Measurements from ENCODE around the gene CDK19. TPM values are rescaled to one million over a fixed set of nuclear protein-coding genes. Genes with fewer than 3 reads are reported as not detected.

CDK19 gene
- total and polyA plus RNA-seq, 10 of the 15 experiments (the other 5 are each of a cell fraction or from before 2014, with no cell fraction given) = 4.6 to 21.4 (median 12.4) TPM

GRCh38 chr6:110705543-110705942 lies 109.7 kb downstream of the CDK19 start:
- no peaks in the 10 kb centered on the region for H3K27me3 ChIP-seq (replicated peaks in 1 of 2; ENCODE audit: control insufficient read depth in 2 of 2, insufficient read depth in 2 of 2, low read length in 1 of 2)
- no peaks in the 10 kb centered on the region for H3K36me3 ChIP-seq (ENCODE audit: control insufficient read depth in 2 of 2, insufficient read depth in 2 of 2, low read length in 1 of 2)
- in situ Hi-C loops (cut with MboI) = no loop called here
- H3K9me3 ChIP-seq (replicated peaks; ENCODE audit: control insufficient read depth, insufficient read depth, low read length) = no peaks in the 10 kb centered on the region
- ChIA-PET SMC1A (ENCODE audit: uncharacterized antibody, unreplicated experiment) (interaction anchor here (1.3 kb wide), 1 partner anchor 24 kb away, joined by 4 read pairs; no protein-coding TSS in a partner anchor), RAD21 (ENCODE audit: unreplicated experiment) (no interaction called here), POLR2A (interaction anchor here (0.6 to 0.8 kb wide), 2 partner anchors 50 to 110 kb away, joined by 3 to 4 read pairs; partner anchors contain the start of gene CDK19), CTCF (interaction anchor here (1.0 kb wide), 1 partner anchor 23 kb away, joined by 3 read pairs; no protein-coding TSS in a partner anchor)
- intact Hi-C loops (cut with micrococcal nuclease; ENCODE audit: unreplicated experiment) = no loop called here
- H2AFZ ChIP-seq (ENCODE audit: control insufficient read depth, low read depth, low read length) = no peak overlapping the region
- 51% methylated on average over 5 of the region's 5 CpGs for WGBS (ENCODE audit: insufficient coverage, insufficient replicate concordance, low lambda C conversion rate, missing lambda C conversion rate)
- no TSS peak for BruUV-seq (replicated peaks)
- peak; percentile 51 for ATAC-seq
- H3K9ac ChIP-seq (ENCODE audit: control insufficient read depth, insufficient read depth, low read length) = no peak overlapping the region
- DNase-seq (ENCODE audit: low read depth, low spot score) = no peak
- no peak overlapping the region for H3K4me3 ChIP-seq
- H4K20me1 ChIP-seq (ENCODE audit: control insufficient read depth, insufficient read depth) = no peaks in the 10 kb centered on the region
- no peak for FAIRE-seq
- H3K27ac ChIP-seq (ENCODE audit: control insufficient read depth, insufficient read depth) = no peak overlapping the region
- H3K4me1 ChIP-seq (ENCODE audit: control insufficient read depth, insufficient read depth, low read length) = peaks cover 14% of the 10 kb centered on the region
- H3K4me2 ChIP-seq (ENCODE audit: control insufficient read depth, insufficient read depth) = peak overlapping the region; percentile 8; the same call in 1 of the 2 replicates
- H3K79me2 ChIP-seq (ENCODE audit: control insufficient read depth, insufficient read depth, low read length) = no peaks in the 10 kb centered on the region
- TF ChIP-seq ZBTB33 (IDR thresholded peaks at IDR 0.05) = no peak
- no peak for TF ChIP-seq RB1 (IDR thresholded peaks at IDR 0.05; ENCODE audit: borderline replicate concordance)
- no peak for TF ChIP-seq KAT2A (conservative IDR thresholded peaks at IDR 0.05; ENCODE audit: control insufficient read depth, low read depth, low read length)
- TF ChIP-seq PAX5 (IDR thresholded peaks at IDR 0.05; ENCODE audit: borderline replicate concordance, low read depth, low read length) = no peak
- no peak for TF ChIP-seq ELK1 (IDR thresholded peaks at IDR 0.05; ENCODE audit: low read depth, low read length)
- no peak for TF ChIP-seq USF2 (IDR thresholded peaks at IDR 0.05; ENCODE audit: borderline replicate concordance, low read depth, low read length)
- TF ChIP-seq RCOR1 (conservative IDR thresholded peaks at IDR 0.05; ENCODE audit: low read depth, low read length) = no peak
- no peak for TF ChIP-seq PBX3 (IDR thresholded peaks at IDR 0.05; ENCODE audit: insufficient replicate concordance, low read depth, low read length)
- no peak for TF ChIP-seq SREBF2 (IDR thresholded peaks at IDR 0.05; ENCODE audit: low read length)
- TF ChIP-seq ZNF622 (IDR thresholded peaks at IDR 0.05) = no peak
- TF ChIP-seq NFIC (IDR thresholded peaks at IDR 0.05; ENCODE audit: low read depth, low read length) = peak; percentile 66
- TF ChIP-seq TCF12 (IDR thresholded peaks at IDR 0.05; ENCODE audit: low read depth, low read length) = no peak
- TF ChIP-seq MEF2A (IDR thresholded peaks at IDR 0.05; ENCODE audit: insufficient read depth, low read depth, low read length) = no peak
- TF ChIP-seq RBBP5 (conservative IDR thresholded peaks at IDR 0.05) = no peak
- TF ChIP-seq NR2F1 (conservative IDR thresholded peaks at IDR 0.05) = no peak
- TF ChIP-seq ATF2 (IDR thresholded peaks at IDR 0.05; ENCODE audit: low read length) = peak; percentile 41; the same call in 1 of the 2 replicates
- TF ChIP-seq FOS (IDR thresholded peaks at IDR 0.05; ENCODE audit: borderline replicate concordance, extremely low read depth, insufficient read length) = no peak
- TF ChIP-seq USF1 (IDR thresholded peaks at IDR 0.05; ENCODE audit: borderline replicate concordance, extremely low read length, insufficient read depth, low read depth, low read length) = no peak

Data from GM12878 (cell line).